ENCODE measurements around the gene PTPRM.

The PTPRM gene

DNA sequence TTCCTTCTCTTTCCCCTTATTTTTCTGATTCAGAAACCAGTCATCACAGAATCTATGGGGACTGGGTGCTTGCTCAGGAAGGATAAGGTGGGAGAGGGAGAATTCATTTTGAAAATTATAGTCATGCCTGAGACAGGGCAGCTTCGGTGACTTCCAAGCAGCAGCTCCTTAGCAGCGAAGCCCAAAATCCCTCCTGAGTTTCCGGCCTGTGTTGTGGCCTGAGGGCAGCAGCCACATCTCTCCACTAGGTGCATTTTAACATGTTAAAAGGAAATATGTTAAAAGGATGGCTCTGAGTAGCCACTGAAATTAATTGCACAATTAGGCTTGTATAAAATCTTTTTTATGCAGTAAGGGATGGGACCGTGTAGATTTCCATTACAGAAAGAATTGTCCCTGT lies 835.1 kb downstream of the PTPRM start:
- H3K36me3 ChIP-seq (ENCODE audit: control insufficient read depth, insufficient read depth, low read length): no peaks in the 10 kb centered on the region
- no peaks in the 10 kb centered on the region for H3K27me3 ChIP-seq (ENCODE audit: control insufficient read depth, insufficient read depth, low read length)
- H3K4me1 ChIP-seq (ENCODE audit: control insufficient read depth, insufficient read depth, low read length): no peaks in the 10 kb centered on the region; the same call in none of the 2 replicates
- H3K27ac ChIP-seq (ENCODE audit: low read length): no peak overlapping the region
- H3K9me3 ChIP-seq (ENCODE audit: control insufficient read depth, insufficient read depth, low read length): no peaks in the 10 kb centered on the region
- H3K4me3 ChIP-seq (ENCODE audit: low read length): no peak overlapping the region
- WGBS (ENCODE audit: insufficient coverage, insufficient read length): no CpG with 5 or more reads among the region's 4 CpGs
- no peak for DNase-seq (ENCODE audit: low read depth, low spot score)

DNA sequence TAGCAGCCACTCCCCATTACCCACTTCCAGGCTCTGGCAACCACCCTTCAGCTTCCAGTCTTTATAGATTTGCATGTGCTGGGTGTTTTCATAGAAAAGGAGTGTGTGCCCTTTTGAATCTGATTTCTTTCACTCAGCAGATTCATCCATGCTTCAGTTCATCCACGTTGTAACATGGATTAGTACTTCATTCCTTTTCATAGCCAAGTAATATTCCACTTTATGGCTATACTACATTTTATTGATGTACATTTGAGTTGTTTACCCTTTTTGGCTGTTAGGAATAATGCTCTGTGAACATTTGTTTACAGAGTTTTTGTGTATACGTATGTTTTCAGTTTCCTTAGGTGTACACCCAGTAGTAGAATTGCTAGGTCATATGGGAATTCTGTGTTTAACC lies 836.6 kb downstream of the PTPRM start:
- no CpG with 5 or more reads among the region's 2 CpGs for WGBS (ENCODE audit: insufficient coverage, insufficient read length)
- DNase-seq (ENCODE audit: low read depth, low spot score): no peak
- no peaks in the 10 kb centered on the region for H3K27me3 ChIP-seq (ENCODE audit: control insufficient read depth, insufficient read depth, low read length)
- no peaks in the 10 kb centered on the region for H3K9me3 ChIP-seq (ENCODE audit: control insufficient read depth, insufficient read depth, low read length)
- no peak overlapping the region for H3K27ac ChIP-seq (ENCODE audit: low read length)
- H3K36me3 ChIP-seq (ENCODE audit: control insufficient read depth, insufficient read depth, low read length): no peaks in the 10 kb centered on the region
- H3K4me3 ChIP-seq (ENCODE audit: low read length): no peak overlapping the region
- no peaks in the 10 kb centered on the region; the same call in none of the 2 replicates for H3K4me1 ChIP-seq (ENCODE audit: control insufficient read depth, insufficient read depth, low read length)

DNA sequence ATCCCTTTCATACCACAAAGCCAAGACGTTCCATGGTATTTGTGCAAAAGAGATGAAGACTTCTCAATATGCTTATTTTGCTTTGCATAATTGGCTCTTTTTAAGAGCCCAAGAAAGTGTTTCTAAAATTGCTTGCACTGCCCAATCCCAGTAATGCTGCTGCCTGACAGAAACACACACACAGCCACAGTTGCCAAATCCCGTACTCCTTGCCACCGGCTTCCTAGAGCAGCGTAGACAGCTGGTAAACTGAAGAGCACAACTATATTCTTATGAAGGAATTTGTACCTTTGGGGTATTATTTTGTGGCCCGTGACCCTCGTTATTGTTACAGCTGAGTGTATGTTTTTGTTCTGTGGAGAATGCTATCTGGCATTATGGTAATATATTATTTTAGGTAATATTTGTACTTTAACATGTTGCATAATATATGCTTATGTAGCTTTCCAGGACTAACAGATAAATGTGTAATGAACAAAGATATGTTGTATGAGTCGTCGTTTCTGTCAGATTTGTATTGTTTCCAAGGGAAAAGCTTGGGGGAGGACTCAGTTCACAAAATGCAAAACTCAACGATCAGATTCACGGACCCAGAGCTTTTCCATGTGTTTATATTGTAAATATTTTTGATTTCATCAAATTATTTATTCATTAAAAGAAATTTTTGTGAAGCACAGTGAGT lies 839.2 kb downstream of the PTPRM start:
- Histone ChIP-seq H3K27ac (ENCODE audit: low read length) (no peak overlapping the region), H3K4me3 (ENCODE audit: low read length) (no peak overlapping the region), H3K36me3 (ENCODE audit: control insufficient read depth, insufficient read depth, low read length) (no peaks in the 10 kb centered on the region), H3K27me3 (ENCODE audit: control insufficient read depth, insufficient read depth, low read length) (no peaks in the 10 kb centered on the region), H3K4me1 (ENCODE audit: control insufficient read depth, insufficient read depth, low read length) (no peaks in the 10 kb centered on the region; the same call in none of the 2 replicates), H3K9me3 (ENCODE audit: control insufficient read depth, insufficient read depth, low read length) (no peaks in the 10 kb centered on the region)
- WGBS (ENCODE audit: insufficient coverage, insufficient read length): no CpG with 5 or more reads among the region's 10 CpGs
- DNase-seq (ENCODE audit: low read depth, low spot score): no peak

DNA sequence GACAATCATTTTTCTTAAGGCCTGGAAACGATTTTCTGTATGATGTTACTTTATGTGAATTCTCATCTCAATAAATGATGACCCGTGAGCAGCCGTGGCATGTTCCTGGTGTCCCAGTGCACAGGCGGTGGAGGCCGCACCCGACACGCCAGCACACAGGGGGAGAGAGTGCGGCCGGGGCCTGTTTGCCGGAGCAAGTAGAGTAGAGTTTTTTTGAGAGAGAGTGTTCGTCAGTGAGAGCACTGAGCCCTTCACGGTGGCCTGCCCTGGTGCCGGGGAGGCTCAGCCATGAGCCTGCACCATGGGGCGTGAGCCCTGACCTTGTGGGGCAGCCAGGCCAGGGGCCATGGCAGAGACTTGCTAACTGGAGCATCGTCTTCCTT lies 839.7 kb downstream of the PTPRM start:
- H3K27me3 ChIP-seq (ENCODE audit: control insufficient read depth, insufficient read depth, low read length): no peaks in the 10 kb centered on the region
- no peak for DNase-seq (ENCODE audit: low read depth, low spot score)
- no peak overlapping the region for H3K4me3 ChIP-seq (ENCODE audit: low read length)
- no peaks in the 10 kb centered on the region for H3K9me3 ChIP-seq (ENCODE audit: control insufficient read depth, insufficient read depth, low read length)
- H3K27ac ChIP-seq (ENCODE audit: low read length): no peak overlapping the region
- no peaks in the 10 kb centered on the region; the same call in 1 of the 2 replicates for H3K4me1 ChIP-seq (ENCODE audit: control insufficient read depth, insufficient read depth, low read length)
- no peaks in the 10 kb centered on the region for H3K36me3 ChIP-seq (ENCODE audit: control insufficient read depth, insufficient read depth, low read length)
- WGBS (ENCODE audit: insufficient coverage, insufficient read length): no CpG with 5 or more reads among the region's 15 CpGs

DNA sequence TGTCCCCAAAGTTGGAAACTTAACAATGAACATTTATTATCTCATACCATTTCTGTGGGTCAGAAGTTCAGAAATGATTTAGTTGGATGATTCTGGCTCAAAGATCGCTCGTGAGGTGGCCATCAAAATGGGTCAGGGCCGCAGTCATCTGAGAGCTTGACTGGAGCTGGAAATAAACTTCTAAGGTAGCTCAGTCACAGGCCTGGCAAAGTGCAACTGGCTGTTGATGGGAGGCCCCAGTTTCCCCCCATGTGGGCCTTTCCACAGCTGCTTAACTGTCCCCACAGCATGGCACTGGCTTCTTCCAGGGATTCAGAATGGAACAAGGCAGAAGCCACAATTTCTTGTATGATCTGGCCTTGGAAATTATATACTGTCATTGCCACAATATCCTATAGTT lies 842.0 kb downstream of the PTPRM start:
- Histone ChIP-seq H3K4me3 (ENCODE audit: low read length) (no peak overlapping the region), H3K27ac (ENCODE audit: low read length) (no peak overlapping the region), H3K27me3 (ENCODE audit: control insufficient read depth, insufficient read depth, low read length) (no peaks in the 10 kb centered on the region), H3K36me3 (ENCODE audit: control insufficient read depth, insufficient read depth, low read length) (no peaks in the 10 kb centered on the region), H3K9me3 (ENCODE audit: control insufficient read depth, insufficient read depth, low read length) (no peaks in the 10 kb centered on the region), H3K4me1 (ENCODE audit: control insufficient read depth, insufficient read depth, low read length) (no peaks in the 10 kb centered on the region)
- no peak for DNase-seq (ENCODE audit: low read depth, low spot score)
- no CpG with 5 or more reads among the region's 3 CpGs for WGBS (ENCODE audit: insufficient coverage, insufficient read length)

DNA sequence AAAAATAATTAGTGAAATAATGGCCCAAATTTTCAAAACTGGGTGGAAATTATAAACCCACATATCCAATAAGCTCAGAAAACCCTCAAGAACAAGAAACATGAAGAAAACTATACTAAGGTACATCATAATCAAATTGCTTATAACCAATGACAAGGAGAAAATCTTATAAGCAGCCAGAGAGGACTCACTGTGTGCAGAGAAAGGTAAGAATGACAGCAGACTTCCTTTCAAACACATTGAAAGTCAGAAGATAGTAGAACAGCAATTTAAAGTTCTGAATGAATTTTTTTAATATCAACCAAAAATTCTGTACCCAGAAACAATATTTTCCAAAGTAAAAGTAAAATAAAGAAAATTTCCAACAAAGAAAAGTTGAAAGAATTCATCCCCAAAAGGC lies 844.4 kb downstream of the PTPRM start:
- Histone ChIP-seq H3K36me3 (ENCODE audit: control insufficient read depth, insufficient read depth, low read length) (no peaks in the 10 kb centered on the region), H3K9me3 (ENCODE audit: control insufficient read depth, insufficient read depth, low read length) (no peaks in the 10 kb centered on the region), H3K27me3 (ENCODE audit: control insufficient read depth, insufficient read depth, low read length) (no peaks in the 10 kb centered on the region), H3K27ac (ENCODE audit: low read length) (no peak overlapping the region), H3K4me1 (ENCODE audit: control insufficient read depth, insufficient read depth, low read length) (no peaks in the 10 kb centered on the region), H3K4me3 (ENCODE audit: low read length) (no peak overlapping the region)
- DNase-seq (ENCODE audit: low read depth, low spot score): no peak

DNA sequence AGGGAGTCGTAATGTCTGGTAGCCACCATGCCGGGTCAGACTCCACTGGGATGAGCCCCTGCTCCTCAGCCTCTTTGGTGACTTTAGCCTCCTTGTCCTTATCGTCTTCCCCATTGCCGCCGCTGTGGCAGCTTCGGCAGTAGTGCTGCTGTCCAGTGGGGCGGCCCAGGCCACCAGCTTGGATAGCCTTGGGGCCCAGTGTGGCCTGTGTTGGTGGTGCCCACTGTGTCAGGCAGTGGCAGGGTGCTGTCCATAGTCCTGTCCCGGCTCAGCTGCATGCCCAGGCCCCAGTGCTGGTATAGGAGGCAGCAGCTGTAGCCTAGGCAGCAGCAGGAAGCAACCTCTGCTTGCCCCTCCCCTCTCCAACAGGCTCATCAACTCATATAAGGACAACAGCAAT lies 845.0 kb downstream of the PTPRM start:
- Histone ChIP-seq H3K27ac (ENCODE audit: low read length) (no peak overlapping the region), H3K9me3 (ENCODE audit: control insufficient read depth, insufficient read depth, low read length) (no peaks in the 10 kb centered on the region), H3K4me1 (ENCODE audit: control insufficient read depth, insufficient read depth, low read length) (no peaks in the 10 kb centered on the region), H3K4me3 (ENCODE audit: low read length) (no peak overlapping the region), H3K36me3 (ENCODE audit: control insufficient read depth, insufficient read depth, low read length) (no peaks in the 10 kb centered on the region), H3K27me3 (ENCODE audit: control insufficient read depth, insufficient read depth, low read length) (no peaks in the 10 kb centered on the region)
- DNase-seq (ENCODE audit: low read depth, low spot score): no peak
- no CpG with 5 or more reads among the region's 8 CpGs for WGBS (ENCODE audit: insufficient coverage, insufficient read length)

DNA sequence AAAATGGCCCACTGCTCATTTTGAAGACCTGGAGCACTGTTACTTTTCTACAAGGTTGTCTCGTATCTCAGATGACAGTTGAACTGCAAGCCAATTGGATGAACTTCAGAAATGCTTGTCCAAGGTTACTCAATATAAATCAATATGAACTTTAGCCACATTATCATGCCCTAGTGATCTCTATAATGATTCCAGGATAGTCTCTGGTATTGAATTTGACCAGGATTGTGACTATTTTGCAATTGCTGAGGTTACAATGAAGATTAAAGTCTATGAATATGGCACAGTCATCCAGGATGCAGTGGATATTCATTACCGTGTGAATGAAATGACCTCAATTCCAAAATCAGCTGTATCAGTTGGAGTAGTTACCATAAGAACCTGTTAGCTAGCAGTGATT lies 846.1 kb downstream of the PTPRM start:
- Histone ChIP-seq H3K27me3 (ENCODE audit: control insufficient read depth, insufficient read depth, low read length) (no peaks in the 10 kb centered on the region), H3K4me1 (ENCODE audit: control insufficient read depth, insufficient read depth, low read length) (no peaks in the 10 kb centered on the region)
- no CpG with 5 or more reads among the region's 2 CpGs for whole genome bisulfite sequencing (ENCODE audit: insufficient coverage, insufficient read length)

DNA sequence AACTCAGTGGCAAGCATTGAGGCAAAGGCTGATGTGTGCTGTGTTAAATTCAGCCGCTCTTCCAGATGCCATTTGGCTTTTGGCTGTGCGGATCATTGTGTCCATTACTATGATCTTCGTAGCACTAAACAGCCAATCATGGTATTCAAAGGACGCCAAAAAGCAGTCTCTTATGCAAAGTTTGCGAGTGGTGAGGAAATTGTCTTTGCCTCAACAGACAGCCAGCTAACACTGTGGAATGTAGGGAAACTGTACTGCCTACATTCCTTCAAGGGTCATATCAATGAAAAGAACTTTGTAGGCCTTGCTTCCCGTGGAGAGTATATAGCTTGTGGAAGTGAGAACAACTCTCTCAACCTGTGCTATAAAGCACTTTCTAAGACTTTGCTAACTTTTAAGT lies 846.6 kb downstream of the PTPRM start:
- no CpG with 5 or more reads among the region's 6 CpGs for WGBS (ENCODE audit: insufficient coverage, insufficient read length)
- no peaks in the 10 kb centered on the region for H3K4me1 ChIP-seq (ENCODE audit: control insufficient read depth, insufficient read depth, low read length)
- DNase-seq (ENCODE audit: low read depth, low spot score): no peak

More for the DNA sequence above, 846.1 kb downstream of the PTPRM start:
- Histone ChIP-seq H3K9me3 (ENCODE audit: control insufficient read depth, insufficient read depth, low read length) (no peaks in the 10 kb centered on the region), H3K27ac (ENCODE audit: low read length) (no peak overlapping the region), H3K36me3 (ENCODE audit: control insufficient read depth, insufficient read depth, low read length) (no peaks in the 10 kb centered on the region), H3K4me3 (ENCODE audit: low read length) (no peak overlapping the region)
- DNase-seq (ENCODE audit: low read depth, low spot score): no peak

DNA sequence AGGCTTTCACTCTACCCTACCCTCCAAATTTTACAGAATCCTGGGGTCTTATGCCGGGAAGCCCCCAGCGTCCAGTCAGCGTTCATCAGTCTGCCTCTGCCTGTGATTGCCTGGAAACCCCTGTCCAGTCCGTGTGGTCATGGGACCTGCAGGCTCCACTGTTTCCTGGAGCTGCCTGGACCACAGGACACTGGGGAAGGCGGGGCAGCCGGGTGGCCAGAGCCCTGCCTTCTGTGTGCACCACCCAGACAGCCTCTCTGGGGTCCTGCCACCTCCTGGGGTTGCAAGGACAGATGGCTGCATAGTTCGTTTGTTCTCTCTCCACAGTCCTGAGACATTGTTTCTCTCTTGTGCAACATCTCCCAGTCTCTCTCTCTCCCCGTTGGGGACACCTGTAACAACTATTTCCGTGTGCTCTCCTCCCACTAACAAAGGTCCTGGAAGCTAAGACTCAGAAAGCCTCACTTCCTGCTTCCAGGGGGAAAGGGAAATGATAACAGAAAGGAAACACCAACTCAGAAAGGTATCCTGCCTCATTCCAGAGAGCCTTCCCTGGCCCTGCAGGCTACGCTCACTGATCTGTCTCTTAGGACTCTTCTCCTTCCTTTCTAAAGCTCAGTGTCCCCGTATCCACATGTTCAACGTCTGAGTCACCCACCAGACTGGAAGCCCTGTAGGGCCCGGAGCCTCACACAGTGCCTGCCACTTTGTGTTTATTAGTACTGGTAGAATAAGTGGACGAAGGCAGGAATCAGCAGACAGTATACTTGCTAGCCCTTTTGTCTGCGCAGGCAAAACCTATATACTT lies 849.3 kb downstream of the PTPRM start:
- Histone ChIP-seq H3K27ac (ENCODE audit: low read length) (no peak overlapping the region), H3K9me3 (ENCODE audit: control insufficient read depth, insufficient read depth, low read length) (no peaks in the 10 kb centered on the region), H3K36me3 (ENCODE audit: control insufficient read depth, insufficient read depth, low read length) (no peaks in the 10 kb centered on the region), H3K4me1 (ENCODE audit: control insufficient read depth, insufficient read depth, low read length) (0 out of 2 replicates have a peak, but pooled peaks cover 2% of the 10 kb centered on the region), H3K4me3 (ENCODE audit: low read length) (no peak overlapping the region), H3K27me3 (ENCODE audit: control insufficient read depth, insufficient read depth, low read length) (no peaks in the 10 kb centered on the region)
- DNase-seq (ENCODE audit: low read depth, low spot score): no peak
- WGBS (ENCODE audit: insufficient coverage, insufficient read length): no CpG with 5 or more reads among the region's 15 CpGs

More for the DNA sequence above, 846.6 kb downstream of the PTPRM start:
- no peaks in the 10 kb centered on the region for H3K27me3 ChIP-seq (ENCODE audit: control insufficient read depth, insufficient read depth, low read length)
- H3K36me3 ChIP-seq (ENCODE audit: control insufficient read depth, insufficient read depth, low read length): no peaks in the 10 kb centered on the region
- H3K9me3 ChIP-seq (ENCODE audit: control insufficient read depth, insufficient read depth, low read length): no peaks in the 10 kb centered on the region
- no peak overlapping the region for H3K27ac ChIP-seq (ENCODE audit: low read length)
- H3K4me3 ChIP-seq (ENCODE audit: low read length): no peak overlapping the region

All from iPS DF 6.9 (cell line).